HepG2 (cell line): ENCODE results near the gene GNB3. TPM values are rescaled to one million over a fixed set of nuclear protein-coding genes. Genes with fewer than 3 reads are reported as not detected.

ENCODE experiments used
- CAMTA2 ChIP-seq: sonication (generic); formaldehyde crosslinking; IDR thresholded peaks from 2 replicates; pipeline ENCODE4 v1.4.0; 2020; ENCODE audit warnings: mild to moderate bottlenecking, missing genetic modification reagents, borderline replicate concordance
- ELF1 ChIP-seq: sonication (generic); formaldehyde crosslinking; IDR thresholded peaks from 2 replicates; pipeline ENCODE4 v1.4.0; 2020; ENCODE audit warnings: missing genetic modification reagents
- ESRRA ChIP-seq: sonication (generic); formaldehyde crosslinking; IDR thresholded peaks from 2 replicates; pipeline ENCODE4 v1.5.1; 2020; ENCODE audit warnings: mild to moderate bottlenecking, low read depth, missing genetic modification reagents
- GATAD1 ChIP-seq: IDR thresholded peaks from 2 replicates; pipeline ENCODE4 v1.6.1; 2016; ENCODE audit warnings: missing genetic modification reagents, missing compliant biosample characterization
- GTF2F1 ChIP-seq: fragments of 150-350 bp; IDR thresholded peaks from 2 replicates; pipeline ENCODE4 v1.6.1; 2014; ENCODE audit warnings: low read length
- HES4 ChIP-seq: sonication (generic); formaldehyde crosslinking; IDR thresholded peaks from 2 replicates; pipeline ENCODE4 v1.9.0; 2021; ENCODE audit warnings: mild to moderate bottlenecking, missing genetic modification reagents, borderline replicate concordance
- ISL2 ChIP-seq: sonication (generic); formaldehyde crosslinking; IDR thresholded peaks from 2 replicates; pipeline ENCODE4 v1.5.0; 2020; ENCODE audit warnings: missing genetic modification reagents
- MEIS1 ChIP-seq: sonication (generic); formaldehyde crosslinking; IDR thresholded peaks from 2 replicates; pipeline ENCODE4 v1.9.0; 2021; ENCODE audit warnings: mild to moderate bottlenecking, missing genetic modification reagents, moderate library complexity, borderline replicate concordance
- MEIS2 ChIP-seq: sonication (generic); formaldehyde crosslinking; IDR thresholded peaks from 2 replicates; pipeline ENCODE4 v1.9.0; 2021; ENCODE audit warnings: mild to moderate bottlenecking, missing genetic modification reagents
- MXD4 ChIP-seq: IDR thresholded peaks from 2 replicates; pipeline ENCODE4 v1.6.1; 2016; ENCODE audit warnings: mild to moderate bottlenecking, missing biosample characterization, missing genetic modification reagents
- NCOR1 ChIP-seq: fragments of 200-600 bp; sonication (generic); IDR thresholded peaks from 2 replicates; pipeline ENCODE4 v1.7.0; 2017; ENCODE audit warnings: antibody characterized with exemption, low read length, borderline replicate concordance
- PHF21A ChIP-seq: sonication (generic); formaldehyde crosslinking; IDR thresholded peaks from 2 replicates; pipeline ENCODE4 v1.5.0; 2020; ENCODE audit warnings: mild to moderate bottlenecking, missing genetic modification reagents
- SCMH1 ChIP-seq: sonication (generic); formaldehyde crosslinking; IDR thresholded peaks from 2 replicates; pipeline ENCODE4 v1.9.0; 2021; ENCODE audit warnings: missing genetic modification reagents, mild to moderate bottlenecking, borderline replicate concordance
- SIX1 ChIP-seq: sonication (generic); formaldehyde crosslinking; IDR thresholded peaks from 2 replicates; pipeline ENCODE4 v1.4.0; 2020; ENCODE audit warnings: missing genetic modification reagents, borderline replicate concordance
- ZGPAT ChIP-seq: IDR thresholded peaks from 2 replicates; pipeline ENCODE4 v1.6.1; 2016; ENCODE audit warnings: mild to moderate bottlenecking
- ZMAT3 ChIP-seq: sonication (generic); formaldehyde crosslinking; conservative IDR thresholded peaks from 2 replicates; pipeline ENCODE4 v1.7.0; 2021; ENCODE audit warnings: missing genetic modification reagents
- ZMYM2 ChIP-seq: sonication (generic); formaldehyde crosslinking; IDR thresholded peaks from 2 replicates; pipeline ENCODE4 v1.8.0; 2022; ENCODE audit warnings: mild to moderate bottlenecking, missing genetic modification reagents
- ZNF280B ChIP-seq: sonication (generic); formaldehyde crosslinking; IDR thresholded peaks from 2 replicates; pipeline ENCODE4 v1.5.0; 2020; ENCODE audit warnings: missing genetic modification reagents, mild to moderate bottlenecking, borderline replicate concordance
- ZZZ3 ChIP-seq: sonication (generic); formaldehyde crosslinking; IDR thresholded peaks from 2 replicates; pipeline ENCODE4 v1.4.0; 2020; ENCODE audit warnings: missing genetic modification reagents, mild to moderate bottlenecking, borderline replicate concordance
- polyA plus RNA-seq, 8 experiments: library from polyadenylated mRNA; depleted of rRNA in 3 of 8; stranded (reverse) in 7 of 8; unstranded in 1 of 8; fragments of >200 nt; fragmentation: Illumina TruSeq in 4 of 8; extraction: Trizol in 4 of 8; gene quantifications; 2 replicates each; pipeline versions ENCODE4 v1.2.1 to v1.2.3, GENCODE V29; 2011 to 2016; ENCODE audit warnings: low read depth in 4 of 8, missing spikeins in 1 of 8, mixed read lengths in 1 of 8; ENCODE audit not compliant: insufficient read depth in 1 of 8
- total RNA-seq, 5 experiments: library from RNA; depleted of rRNA; stranded (reverse); fragments of >200 nt; fragmentation: Illumina TruSeq; extraction: Trizol; gene quantifications; 2 replicates each; pipeline ENCODE4 v1.2.3, GENCODE V29; 2016; ENCODE audit warnings: low read depth in 1 of 5
- TF ChIP-seq, protein P1 (sequence below): sonication (generic); formaldehyde crosslinking; IDR thresholded peaks from 2 replicates; pipeline ENCODE4 v1.5.1; 2020; ENCODE audit warnings: mild to moderate bottlenecking, moderate library complexity, missing genetic modification reagents
- TF ChIP-seq, protein P2 (sequence below): IDR thresholded peaks from 2 replicates; pipeline ENCODE4 v1.6.1; 2012; ENCODE audit warnings: inconsistent platforms
- TF ChIP-seq, protein P3 (sequence below): sonication (generic); formaldehyde crosslinking; IDR thresholded peaks from 2 replicates; pipeline ENCODE4 v1.4.0; 2020; ENCODE audit warnings: missing genetic modification reagents

Gene GNB3
- total and polyA plus RNA-seq, 2 of the 13 experiments (the other 11 are each of a cell fraction or from before 2014, with no cell fraction given): 1.3 to 3.6 TPM

- TF ChIP-seq ZNF280B (peak; percentile 73; the same call in 1 of the 2 replicates), ISL2 (CRISPR knock-in tag) (0 out of 2 replicates have a peak, but pooled peaks have one; percentile 29), MEIS1 (CRISPR knock-in tag) (peak; percentile 60; the same call in 1 of the 2 replicates), MXD4 (peak; percentile 32; the same call in 1 of the 2 replicates), ZMAT3 (0 out of 2 replicates have a peak, but pooled peaks have one; percentile 73), PHF21A (CRISPR knock-in tag) (peak; percentile 82), HES4 (CRISPR knock-in tag) (no peak), MEIS2 (CRISPR knock-in tag) (peak; percentile 52; the same call in 1 of the 2 replicates), ZMYM2 (CRISPR knock-in tag) (peak; percentile 42; the same call in 1 of the 2 replicates), ZZZ3 (CRISPR knock-in tag) (no peak), NCOR1 (peak; percentile 51; the same call in 1 of the 2 replicates), SCMH1 (CRISPR knock-in tag) (no peak), ESRRA (CRISPR knock-in tag) (no peak), CAMTA2 (CRISPR knock-in tag) (no peak), GTF2F1 (no peak), ELF1 (CRISPR knock-in tag) (peak; percentile 81), ZGPAT (peak; percentile 76), GATAD1 (peak; percentile 66; the same call in 1 of the 2 replicates), SIX1 (CRISPR knock-in tag) (peak; percentile 25; the same call in 1 of the 2 replicates)
- TF ChIP-seq, protein P1, sequence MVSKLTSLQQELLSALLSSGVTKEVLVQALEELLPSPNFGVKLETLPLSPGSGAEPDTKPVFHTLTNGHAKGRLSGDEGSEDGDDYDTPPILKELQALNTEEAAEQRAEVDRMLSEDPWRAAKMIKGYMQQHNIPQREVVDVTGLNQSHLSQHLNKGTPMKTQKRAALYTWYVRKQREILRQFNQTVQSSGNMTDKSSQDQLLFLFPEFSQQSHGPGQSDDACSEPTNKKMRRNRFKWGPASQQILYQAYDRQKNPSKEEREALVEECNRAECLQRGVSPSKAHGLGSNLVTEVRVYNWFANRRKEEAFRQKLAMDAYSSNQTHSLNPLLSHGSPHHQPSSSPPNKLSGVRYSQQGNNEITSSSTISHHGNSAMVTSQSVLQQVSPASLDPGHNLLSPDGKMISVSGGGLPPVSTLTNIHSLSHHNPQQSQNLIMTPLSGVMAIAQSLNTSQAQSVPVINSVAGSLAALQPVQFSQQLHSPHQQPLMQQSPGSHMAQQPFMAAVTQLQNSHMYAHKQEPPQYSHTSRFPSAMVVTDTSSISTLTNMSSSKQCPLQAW (CRISPR knock-in tag): peak; percentile 94
- TF ChIP-seq, protein P2, sequence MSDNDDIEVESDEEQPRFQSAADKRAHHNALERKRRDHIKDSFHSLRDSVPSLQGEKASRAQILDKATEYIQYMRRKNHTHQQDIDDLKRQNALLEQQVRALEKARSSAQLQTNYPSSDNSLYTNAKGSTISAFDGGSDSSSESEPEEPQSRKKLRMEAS: peak; percentile 90
- TF ChIP-seq, protein P3, sequence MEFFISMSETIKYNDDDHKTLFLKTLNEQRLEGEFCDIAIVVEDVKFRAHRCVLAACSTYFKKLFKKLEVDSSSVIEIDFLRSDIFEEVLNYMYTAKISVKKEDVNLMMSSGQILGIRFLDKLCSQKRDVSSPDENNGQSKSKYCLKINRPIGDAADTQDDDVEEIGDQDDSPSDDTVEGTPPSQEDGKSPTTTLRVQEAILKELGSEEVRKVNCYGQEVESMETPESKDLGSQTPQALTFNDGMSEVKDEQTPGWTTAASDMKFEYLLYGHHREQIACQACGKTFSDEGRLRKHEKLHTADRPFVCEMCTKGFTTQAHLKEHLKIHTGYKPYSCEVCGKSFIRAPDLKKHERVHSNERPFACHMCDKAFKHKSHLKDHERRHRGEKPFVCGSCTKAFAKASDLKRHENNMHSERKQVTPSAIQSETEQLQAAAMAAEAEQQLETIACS (CRISPR knock-in tag): no peak
Measured at GRCh38 chr12:6792522-6793201, 48.1 kb upstream of the GNB3 start (continued).
